ENCODE results near the gene RNF183. TPM values are rescaled to one million over a fixed set of nuclear protein-coding genes. Genes with fewer than 3 reads are reported as not detected.
"Not testable (repeated sequence)": the region's sequence is repeated elsewhere in the genome, so short reads cannot be mapped to it uniquely, and the experiment has no call there.

RNF183 gene
- total RNA-seq, 2 donors from 2014 or later: not detected

GRCh38 chr9:113257863-113258262, 45.3 kb downstream of the RNF183 start:
- Histone ChIP-seq H3K36me3 (replicated peaks in 1 of 2; ENCODE audit: insufficient read depth in 1 of 2, low read depth in 2 of 2) (peaks cover 0 to 2% of the 10 kb centered on the region in 2 donors), H3K27ac (no peak overlapping the region), H3K27me3 (no peaks in the 10 kb centered on the region), H3K4me3 (no peak overlapping the region), H3K9me3 (no peaks in the 10 kb centered on the region), H3K4me1 (peaks cover 15% of the 10 kb centered on the region)
- ATAC-seq (no peak), DNase-seq (no peak)
- TF ChIP-seq POLR2A (IDR thresholded peaks at IDR 0.05): no peak
- TF ChIP-seq CTCF (IDR thresholded peaks at IDR 0.05): no peak
- 97% methylated on average over 3 of the region's 3 CpGs for WGBS, 2 donors
- intact Hi-C loops (cut with DNase I): no loop called here

- TF ChIP-seq CTCF (IDR thresholded peaks at IDR 0.05) (no peak), POLR2A (IDR thresholded peaks at IDR 0.05) (no peak)
- Histone ChIP-seq H3K27ac (no peak overlapping the region), H3K9me3 (no peaks in the 10 kb centered on the region), H3K27me3 (no peaks in the 10 kb centered on the region), H3K4me1 (peaks cover 15% of the 10 kb centered on the region), H3K36me3 (replicated peaks in 1 of 2; ENCODE audit: insufficient read depth in 1 of 2, low read depth in 2 of 2) (no peaks in the 10 kb centered on the region), H3K4me3 (no peak overlapping the region)
- ATAC-seq (no peak), DNase-seq (no peak)
- intact Hi-C loops (cut with DNase I): no loop called here
- 82 to 91% methylated on average over 6 of the region's 6 CpGs for WGBS, 2 donors
Measured at GRCh38 chr9:113255438-113255837, 47.7 kb downstream of the RNF183 start.

GRCh38 chr9:113254991-113255390, 48.2 kb downstream of the RNF183 start:
- intact Hi-C loops (cut with DNase I): no loop called here
- Histone ChIP-seq H3K36me3 (replicated peaks in 1 of 2; ENCODE audit: insufficient read depth in 1 of 2, low read depth in 2 of 2) (no peaks in the 10 kb centered on the region), H3K27ac (no peak overlapping the region)

GRCh38 chr9:113250807-113251206, 52.4 kb downstream of the RNF183 start:
- H3K27me3 ChIP-seq: no peaks in the 10 kb centered on the region
- no peak overlapping the region for H3K4me3 ChIP-seq
- intact Hi-C loops (cut with DNase I): no loop called here
- no peaks in the 10 kb centered on the region for H3K9me3 ChIP-seq
- 89 to 97% methylated on average over 2 of the region's 2 CpGs for WGBS, 2 donors
- H3K4me1 ChIP-seq: no peaks in the 10 kb centered on the region
- no peak for ATAC-seq
- DNase-seq: no peak
- TF ChIP-seq POLR2A (IDR thresholded peaks at IDR 0.05) (no peak), CTCF (IDR thresholded peaks at IDR 0.05) (no peak)
- H3K27ac ChIP-seq: no peak overlapping the region
- no peaks in the 10 kb centered on the region for H3K36me3 ChIP-seq (replicated peaks in 1 of 2; ENCODE audit: insufficient read depth in 1 of 2, low read depth in 2 of 2)

More at GRCh38 chr9:113254991-113255390, 48.2 kb downstream of the RNF183 start:
- ATAC-seq: no peak
- no peak overlapping the region for H3K4me3 ChIP-seq
- DNase-seq: no peak
- no peaks in the 10 kb centered on the region for H3K27me3 ChIP-seq
- H3K4me1 ChIP-seq: peaks cover 15% of the 10 kb centered on the region
- WGBS, 2 donors: 97 to 100% methylated on average over 1 of the region's 1 CpG
- TF ChIP-seq CTCF (IDR thresholded peaks at IDR 0.05): no peak
- TF ChIP-seq POLR2A (IDR thresholded peaks at IDR 0.05): no peak
- H3K9me3 ChIP-seq: no peaks in the 10 kb centered on the region

GRCh38 chr9:113249661-113250060, 53.5 kb downstream of the RNF183 start:
- H3K27me3 ChIP-seq; intact Hi-C loops (cut with DNase I); H3K4me1 ChIP-seq; H3K9me3 ChIP-seq; H3K4me3 ChIP-seq; H3K36me3 ChIP-seq (replicated peaks in 1 of 2; ENCODE audit: insufficient read depth in 1 of 2, low read depth in 2 of 2); ATAC-seq; H3K27ac ChIP-seq; DNase-seq: not testable (repeated sequence)
- WGBS, 2 donors: 96 to 98% methylated on average over 2 of the region's 2 CpGs

All from body of pancreas (tissue), 4 donors.